Neuronal stem cell (in vitro differentiated cells): Measurements from ENCODE around the gene VTI1A.
A peak's percentile ranks its signal among the peaks of the same experiment; 100 is the strongest.

ENCODE experiments used
- DNase-seq: peaks from one replicate; pipeline ENCODE4 v3.0.0-alpha.2; 2013; ENCODE audit warnings: low spot score
- H2AFZ ChIP-seq: one replicate; pipeline ENCODE4 v1.6.1; 2013; ENCODE audit warnings: mild to moderate bottlenecking, low read length, inconsistent platforms
- H2AK5ac ChIP-seq: 2 replicates; pipeline ENCODE4 v1.6.1; 2013; ENCODE audit warnings: low read depth, mild to moderate bottlenecking, inconsistent platforms, low read length, moderate library complexity, mixed read lengths
- H2BK120ac ChIP-seq: 2 replicates; pipeline ENCODE4 v1.6.1; 2013; ENCODE audit warnings: low read depth, mild to moderate bottlenecking, inconsistent platforms, low read length, moderate library complexity, mixed read lengths
- H2BK12ac ChIP-seq: one replicate; pipeline ENCODE4 v1.6.1; 2013; ENCODE audit warnings: low read length, inconsistent platforms
- H2BK15ac ChIP-seq: 2 replicates; pipeline ENCODE4 v1.6.1; 2013; ENCODE audit warnings: mild to moderate bottlenecking, low read length, inconsistent platforms, mixed read lengths
- H2BK5ac ChIP-seq: one replicate; pipeline ENCODE4 v1.6.1; 2013; ENCODE audit warnings: inconsistent platforms, mild to moderate bottlenecking, low read length, moderate library complexity
- H3K14ac ChIP-seq: one replicate; pipeline ENCODE4 v1.6.1; 2013; ENCODE audit warnings: low read length, inconsistent platforms
- H3K18ac ChIP-seq: 2 replicates; pipeline ENCODE4 v1.6.1; 2013; ENCODE audit warnings: low read length, inconsistent platforms
- H3K23ac ChIP-seq: 2 replicates; pipeline ENCODE4 v1.6.1; 2013; ENCODE audit warnings: low read depth, mild to moderate bottlenecking, mixed read lengths, low read length, inconsistent platforms; ENCODE audit not compliant: poor library complexity
- H3K27ac ChIP-seq: replicated peaks from 3 replicates; pipeline ENCODE4 v1.5.1; 2013; ENCODE audit warnings: low read length, inconsistent platforms
- H3K27me3 ChIP-seq, 3 experiments: 2 replicates each; pipeline ENCODE4 v1.6.1; 2013; ENCODE audit warnings: low read length in 3 of 3, mild to moderate bottlenecking in 2 of 3, inconsistent platforms in 1 of 3, low read depth in 1 of 3, mixed read lengths in 1 of 3, moderate library complexity in 1 of 3; ENCODE audit not compliant: control insufficient read depth in 3 of 3, insufficient read depth in 3 of 3
- H3K36me3 ChIP-seq, 2 donors: replicated peaks in 1 of 2; 2 replicates each; pipeline ENCODE4 v1.6.1; 2013; ENCODE audit warnings: low read length in 2 of 2; ENCODE audit not compliant: control insufficient read depth in 2 of 2, insufficient read depth in 2 of 2
- H3K4ac ChIP-seq: 2 replicates; pipeline ENCODE4 v1.6.1; 2013; ENCODE audit warnings: inconsistent platforms, mild to moderate bottlenecking, low read length, moderate library complexity
- H3K4me1 ChIP-seq, 2 donors: 1 replicate in 1 of 2; 2 replicates in 1 of 2; pipeline ENCODE4 v1.6.1; 2013; ENCODE audit warnings: low read length in 2 of 2, low read depth in 1 of 2; ENCODE audit not compliant: control insufficient read depth in 2 of 2, insufficient read depth in 1 of 2
- H3K4me2 ChIP-seq: one replicate; pipeline ENCODE4 v1.6.1; 2013; ENCODE audit warnings: mild to moderate bottlenecking, low read length, inconsistent platforms; ENCODE audit not compliant: insufficient read depth, poor library complexity, severe bottlenecking
- H3K4me3 ChIP-seq, 2 donors: 2 replicates each; pipeline ENCODE4 v1.5.1; 2013; ENCODE audit warnings: low read length in 2 of 2, mild to moderate bottlenecking in 2 of 2, inconsistent platforms in 1 of 2, moderate library complexity in 1 of 2
- H3K79me1 ChIP-seq: one replicate; pipeline ENCODE4 v1.6.1; 2013; ENCODE audit warnings: low read depth, mild to moderate bottlenecking, inconsistent platforms, low read length, moderate library complexity
- H3K9ac ChIP-seq: one replicate; pipeline ENCODE4 v1.6.1; 2013; ENCODE audit warnings: mild to moderate bottlenecking, low read depth, low read length, inconsistent platforms; ENCODE audit not compliant: poor library complexity
- H3K9me3 ChIP-seq, 2 donors: replicated peaks in 1 of 2; 2 replicates each; pipeline versions ENCODE3 to v1.6.1; 2013; ENCODE audit warnings: low read length in 2 of 2, mild to moderate bottlenecking in 2 of 2, inconsistent platforms in 1 of 2, low read depth in 1 of 2, mixed read lengths in 1 of 2, moderate library complexity in 1 of 2; ENCODE audit not compliant: control insufficient read depth in 2 of 2, insufficient read depth in 1 of 2
- H4K8ac ChIP-seq: one replicate; pipeline ENCODE4 v1.6.1; 2013; ENCODE audit warnings: low read depth, mild to moderate bottlenecking, inconsistent platforms, low read length, moderate library complexity
- H4K91ac ChIP-seq: one replicate; pipeline ENCODE4 v1.6.1; 2013; ENCODE audit warnings: low read length, low read depth, mild to moderate bottlenecking, inconsistent platforms; ENCODE audit not compliant: poor library complexity
- WGBS, 2 donors: extraction: QIAGEN DNeasy Blood & Tissue Kit; methylation state at CpG; one replicate each; pipeline ENCODE4 v1.1.7; 2013; ENCODE audit warnings: missing lambda C conversion rate in 2 of 2, mixed read lengths in 1 of 2; ENCODE audit not compliant: insufficient read length in 2 of 2, insufficient replicate concordance in 1 of 2; ENCODE audit errors: extremely low coverage in 2 of 2; 5-methylcytosine and 5-hydroxymethylcytosine counted together

Gene VTI1A

DNA sequence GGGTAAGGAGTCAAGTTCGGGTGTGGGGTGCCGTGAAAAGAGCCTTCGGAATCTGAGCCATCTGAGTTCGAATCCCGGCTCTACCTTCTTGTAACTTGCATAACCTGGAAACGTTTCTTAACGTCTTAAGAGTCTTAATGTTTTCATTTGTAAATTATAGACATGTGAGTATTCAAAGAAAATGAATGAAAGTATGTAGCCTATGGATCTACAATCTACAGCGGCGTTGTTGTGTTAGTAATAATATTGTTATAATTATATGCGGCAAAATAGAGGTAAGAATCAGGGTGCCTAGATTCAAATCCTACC, 559 bp downstream of the VTI1A start:
- Histone ChIP-seq H3K79me1 (peaks cover 3% of the 10 kb centered on the region), H3K14ac (no peak overlapping the region), H3K4me3 (peak overlapping the region; percentile 71 to 95), H3K4ac (no peak overlapping the region), H3K4me2 (peak overlapping the region; percentile 72), H4K8ac (peak overlapping the region; percentile 73), H2BK5ac (no peak overlapping the region), H3K27ac (no peak overlapping the region), H3K23ac (no peak overlapping the region), H2BK120ac (no peak overlapping the region), H3K9ac (peak overlapping the region; percentile 92), H2BK15ac (no peak overlapping the region), H3K27me3 (no peaks in the 10 kb centered on the region), H3K9me3 (no peaks in the 10 kb centered on the region), H2AK5ac (no peak overlapping the region), H3K4me1 (peaks cover 2 to 3% of the 10 kb centered on the region in 2 donors), H4K91ac (no peak overlapping the region), H3K18ac (no peak overlapping the region), H2AFZ (peak overlapping the region; percentile 96), H3K36me3 (peaks cover 6 to 50% of the 10 kb centered on the region in 2 donors), H2BK12ac (no peak overlapping the region)
- no peak for DNase-seq
- WGBS, 2 donors, result no CpG with 5 or more reads among the region's 10 CpGs

DNA sequence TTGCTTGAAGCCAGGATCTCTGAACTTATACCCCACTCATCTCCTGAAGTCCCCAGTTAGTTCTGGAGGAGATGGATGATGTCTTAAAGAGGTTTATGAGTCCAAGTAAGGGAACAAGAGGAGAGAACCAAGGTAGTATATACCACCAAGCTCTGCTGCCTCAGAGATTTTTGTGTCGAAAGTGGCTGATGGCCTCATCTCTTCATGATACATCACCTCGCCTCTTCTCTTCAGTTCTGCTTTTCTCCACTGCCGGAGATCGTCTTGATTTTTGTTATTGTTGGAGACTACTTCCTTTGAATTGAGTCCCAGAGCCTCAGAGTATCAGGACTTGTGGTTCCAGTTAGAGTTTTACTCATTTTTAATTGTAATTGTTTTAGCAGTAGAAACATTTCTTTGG, 1.9 kb downstream of the VTI1A start:
- no CpG with 5 or more reads among the region's 4 CpGs for WGBS, 2 donors
- Histone ChIP-seq H2BK15ac (no peak overlapping the region), H3K27me3 (no peaks in the 10 kb centered on the region), H4K91ac (no peak overlapping the region), H3K79me1 (peaks cover 3% of the 10 kb centered on the region), H3K27ac (no peak overlapping the region), H3K36me3 (peaks cover 5 to 37% of the 10 kb centered on the region in 2 donors), H3K23ac (no peak overlapping the region), H3K4me2 (no peak overlapping the region), H2AK5ac (no peak overlapping the region), H3K4me3 (no peak overlapping the region), H3K9me3 (peaks cover 0 to 7% of the 10 kb centered on the region in 2 donors), H4K8ac (no peak overlapping the region), H3K9ac (no peak overlapping the region), H3K4me1 (peaks cover 2 to 3% of the 10 kb centered on the region in 2 donors), H2BK120ac (no peak overlapping the region), H2AFZ (no peak overlapping the region), H2BK12ac (no peak overlapping the region), H2BK5ac (no peak overlapping the region), H3K14ac (no peak overlapping the region), H3K18ac (no peak overlapping the region), H3K4ac (no peak overlapping the region)
- no peak for DNase-seq

DNA sequence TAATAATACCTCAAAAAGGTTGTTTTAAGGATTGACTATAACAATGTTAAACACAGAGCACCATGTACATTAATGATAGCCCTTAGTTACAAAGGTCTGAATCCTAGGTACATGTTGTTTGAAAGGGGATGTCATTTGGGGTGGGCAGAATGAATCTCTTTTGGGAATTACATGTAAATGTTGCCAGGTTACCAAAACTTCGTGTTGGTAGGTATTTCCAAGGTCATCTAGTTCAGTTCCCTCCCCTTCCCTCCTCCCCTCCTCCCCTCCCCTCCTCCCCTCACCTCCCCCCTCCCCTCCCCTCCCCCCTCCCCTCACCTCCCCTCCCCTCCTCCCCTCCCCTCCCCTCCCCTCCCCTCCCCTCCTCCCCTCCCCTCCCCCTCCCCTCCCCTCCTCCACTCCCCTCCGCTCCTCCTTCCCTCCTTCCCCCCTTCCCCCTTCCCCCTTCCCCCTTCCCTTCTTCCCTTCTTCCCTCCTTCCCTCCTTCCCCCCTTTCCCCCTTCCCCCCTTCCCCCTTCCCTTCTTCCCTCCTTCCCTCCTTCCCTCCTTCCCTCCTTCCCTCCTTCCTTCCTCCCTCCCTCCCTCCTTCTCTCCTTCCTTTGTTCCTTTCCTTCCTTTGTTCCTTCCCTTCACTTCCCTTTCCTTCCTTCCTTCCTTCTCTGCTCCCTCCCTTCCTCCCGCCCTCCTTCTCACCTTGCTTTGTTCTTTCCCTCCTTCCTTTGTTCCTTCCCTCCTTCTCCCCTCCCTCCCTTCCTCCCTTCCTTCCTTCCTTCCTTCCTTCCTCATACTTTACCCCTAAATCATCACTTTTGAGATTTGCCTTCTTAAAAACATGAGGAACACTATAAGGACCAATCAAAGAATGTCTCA, 8.1 kb downstream of the VTI1A start:
- Histone ChIP-seq H4K91ac (no peak overlapping the region), H2AK5ac (no peak overlapping the region), H2BK5ac (no peak overlapping the region), H4K8ac (no peak overlapping the region), H3K27ac (no peak overlapping the region), H3K27me3 (no peaks in the 10 kb centered on the region), H2BK120ac (no peak overlapping the region), H3K9me3 (peaks cover 0 to 9% of the 10 kb centered on the region in 2 donors), H3K4me1 (no peaks in the 10 kb centered on the region), H2AFZ (no peak overlapping the region), H3K4ac (no peak overlapping the region), H3K9ac (no peak overlapping the region), H3K4me3 (no peak overlapping the region), H2BK12ac (no peak overlapping the region), H3K36me3 (peaks cover 0 to 10% of the 10 kb centered on the region in 2 donors), H3K14ac (no peak overlapping the region), H3K23ac (no peak overlapping the region), H2BK15ac (no peak overlapping the region), H3K4me2 (no peak overlapping the region), H3K18ac (no peak overlapping the region), H3K79me1 (no peaks in the 10 kb centered on the region)
- no CpG with 5 or more reads among the region's 3 CpGs for WGBS, 2 donors
- no peak for DNase-seq

DNA sequence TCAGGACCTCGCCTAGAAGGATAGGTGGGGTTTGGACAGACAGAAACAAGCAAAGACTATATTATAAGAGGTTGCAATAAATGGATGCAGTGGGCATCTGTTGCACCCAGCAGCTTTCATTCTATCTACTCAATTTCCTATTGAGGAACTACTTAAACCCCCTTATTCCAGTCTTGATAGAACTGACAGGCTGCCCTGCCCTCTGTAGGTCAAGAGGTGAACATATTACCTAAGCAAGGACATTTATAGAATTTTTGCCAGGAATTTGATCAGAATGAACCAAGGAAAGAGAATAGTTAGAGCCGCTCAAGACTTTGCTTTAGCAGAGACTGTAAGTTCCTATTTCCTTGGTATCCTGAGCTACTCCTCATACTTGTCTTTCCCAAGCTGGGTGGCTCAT, 9.5 kb downstream of the VTI1A start:
- Histone ChIP-seq H2BK120ac (no peak overlapping the region), H4K91ac (no peak overlapping the region), H2BK12ac (no peak overlapping the region), H3K4me1 (no peaks in the 10 kb centered on the region), H3K9ac (no peak overlapping the region), H3K79me1 (no peaks in the 10 kb centered on the region), H3K18ac (no peak overlapping the region), H3K36me3 (peaks cover 0 to 8% of the 10 kb centered on the region in 2 donors), H3K4ac (no peak overlapping the region), H3K27ac (no peak overlapping the region), H2BK15ac (no peak overlapping the region), H3K14ac (no peak overlapping the region), H2BK5ac (no peak overlapping the region), H3K4me3 (no peak overlapping the region), H2AK5ac (no peak overlapping the region), H3K9me3 (peaks cover 0 to 9% of the 10 kb centered on the region in 2 donors), H2AFZ (no peak overlapping the region), H3K4me2 (no peak overlapping the region), H3K27me3 (no peaks in the 10 kb centered on the region), H3K23ac (no peak overlapping the region), H4K8ac (no peak overlapping the region)
- no peak for DNase-seq
- no CpG with 5 or more reads among the region's 2 CpGs for WGBS, 2 donors
